NCI-H2107 treated with DMSO at 0.1 percent for 48 hours (cell line): ENCODE data around the gene PAGR1.

ENCODE experiments used
- DNase-seq: peaks from one replicate; lab custom pipeline; 2025; ENCODE audit not compliant: unreplicated experiment; lab: John Stamatoyannopoulos, UW

The PAGR1 gene

DNA sequence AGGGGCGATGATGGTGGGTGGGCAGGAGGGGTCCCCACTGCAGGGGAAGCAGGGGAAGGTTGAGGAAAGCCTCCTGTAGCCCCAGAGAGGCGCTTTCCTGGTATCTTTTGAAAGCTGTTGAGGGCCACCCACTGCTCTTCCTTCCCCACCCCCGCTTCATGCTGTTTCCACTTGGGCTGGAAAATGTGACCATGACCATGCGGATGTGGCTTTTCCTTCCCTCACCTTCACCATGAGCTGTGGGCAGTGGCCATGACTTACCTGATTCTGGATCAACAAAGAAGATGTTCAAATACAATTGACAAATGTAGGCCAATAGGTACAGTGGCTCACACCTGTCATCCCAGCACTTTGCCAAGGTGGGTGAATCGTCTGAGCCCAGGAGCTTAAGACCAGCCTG lies 18.1 kb downstream of the PAGR1 start:
- no peak for DNase-seq

DNA sequence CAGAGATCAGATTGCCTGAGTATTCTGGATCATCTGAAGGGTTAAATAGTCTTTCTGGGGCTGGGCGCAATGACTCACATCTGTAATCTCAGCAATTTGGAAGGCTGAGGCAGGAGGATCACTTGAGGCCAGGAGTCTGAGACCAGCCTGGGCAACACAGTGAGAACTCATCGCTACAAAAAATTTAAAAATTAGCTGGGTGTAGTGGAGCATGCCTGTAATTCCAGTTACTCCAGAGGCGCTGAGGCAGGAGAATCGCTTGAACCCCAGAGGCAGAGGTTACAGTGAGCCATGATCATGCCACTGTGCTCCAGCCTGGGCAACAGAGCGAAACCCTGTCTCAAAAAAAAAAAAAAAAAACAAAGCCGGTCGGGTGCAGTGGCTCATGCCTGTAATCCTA lies 20.0 kb downstream of the PAGR1 start:
- no peak for DNase-seq

DNA sequence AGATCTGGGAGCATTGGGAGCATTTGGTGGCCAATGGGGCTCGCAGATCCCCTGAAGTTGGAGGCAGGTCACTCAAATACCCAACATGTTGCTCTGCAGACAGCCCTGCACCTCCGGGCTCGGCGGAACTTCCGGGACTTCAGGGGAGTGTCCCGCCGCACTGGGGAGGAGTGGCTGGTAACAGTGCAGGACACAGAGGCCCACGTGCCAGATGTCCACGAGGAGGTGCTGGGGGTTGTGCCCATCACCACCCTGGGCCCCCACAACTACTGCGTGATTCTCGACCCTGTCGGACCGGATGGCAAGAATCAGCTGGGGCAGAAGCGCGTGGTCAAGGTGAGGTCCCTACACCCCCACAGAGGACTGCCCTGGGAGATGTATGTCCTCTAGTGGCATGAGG lies 20.7 kb downstream of the PAGR1 start:
- no peak for DNase-seq

DNA sequence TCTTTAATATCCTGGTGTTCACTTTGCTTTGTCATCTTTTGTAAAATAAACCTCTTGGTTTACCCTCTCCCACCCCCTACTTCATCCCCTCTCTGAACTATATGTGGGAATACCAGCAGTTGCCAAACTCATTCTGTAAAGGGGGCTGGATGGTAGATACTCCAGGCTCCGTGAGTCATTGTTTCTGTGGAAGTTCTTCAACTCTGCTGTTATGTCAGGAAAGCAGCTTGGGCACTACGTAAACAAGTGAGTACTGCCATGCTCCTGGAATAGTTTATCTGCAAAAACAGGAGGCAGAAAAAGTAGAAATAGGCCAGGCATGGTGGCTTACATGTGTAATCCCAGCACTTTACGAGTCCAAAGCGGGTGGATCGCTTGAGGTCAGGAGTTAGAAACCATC lies 21.9 kb downstream of the PAGR1 start:
- no peak for DNase-seq

DNA sequence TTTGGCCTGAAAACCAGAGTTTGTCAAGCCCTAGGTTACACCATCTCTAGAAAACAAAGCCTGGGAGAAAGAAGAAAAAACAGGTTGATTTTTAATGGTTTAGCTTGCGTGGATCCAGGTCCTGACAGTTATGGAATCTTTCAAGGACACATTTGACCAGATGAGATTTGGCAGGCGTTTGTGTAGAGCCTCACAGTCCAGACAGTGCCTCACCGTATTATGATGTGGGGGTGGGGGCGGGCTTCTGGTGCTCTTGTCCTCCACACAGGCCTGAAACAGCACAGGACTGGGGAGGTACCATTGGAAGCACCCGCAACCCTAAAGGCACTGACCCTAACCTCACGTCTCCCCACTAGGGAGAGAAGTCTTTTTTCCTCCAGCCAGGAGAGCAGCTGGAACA lies 23.9 kb downstream of the PAGR1 start:
- no peak for DNase-seq

DNA sequence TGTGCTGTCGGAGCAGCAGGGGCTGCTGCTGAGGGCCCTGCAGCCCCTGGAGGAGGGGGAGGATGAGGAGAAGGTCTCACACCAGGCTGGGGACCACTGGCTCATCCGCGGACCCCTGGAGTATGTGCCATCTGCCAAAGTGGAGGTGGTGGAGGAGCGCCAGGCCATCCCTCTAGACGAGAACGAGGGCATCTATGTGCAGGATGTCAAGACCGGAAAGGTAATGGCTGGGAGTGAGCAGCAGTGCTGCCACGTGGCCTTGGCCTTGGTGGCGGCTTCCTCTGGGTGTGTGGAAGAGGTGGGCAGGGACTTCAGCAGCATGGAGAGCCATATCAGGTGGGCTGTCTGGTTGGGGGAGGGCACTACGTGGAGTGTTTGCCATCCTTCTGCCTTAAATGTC lies 24.3 kb downstream of the PAGR1 start:
- DNase-seq = no peak

DNA sequence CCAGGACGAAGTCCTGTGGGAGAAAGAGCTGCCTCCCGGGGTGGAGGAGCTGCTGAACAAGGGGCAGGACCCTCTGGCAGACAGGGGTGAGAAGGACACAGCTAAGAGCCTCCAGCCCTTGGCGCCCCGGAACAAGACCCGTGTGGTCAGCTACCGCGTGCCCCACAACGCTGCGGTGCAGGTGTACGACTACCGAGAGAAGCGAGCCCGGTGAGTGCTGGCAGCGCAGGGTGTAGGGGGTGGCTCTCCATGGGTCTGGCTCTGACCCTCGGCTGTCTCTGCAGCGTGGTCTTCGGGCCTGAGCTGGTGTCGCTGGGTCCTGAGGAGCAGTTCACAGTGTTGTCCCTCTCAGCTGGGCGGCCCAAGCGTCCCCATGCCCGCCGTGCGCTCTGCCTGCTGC lies 25.7 kb downstream of the PAGR1 start:
- DNase-seq = no peak

DNA sequence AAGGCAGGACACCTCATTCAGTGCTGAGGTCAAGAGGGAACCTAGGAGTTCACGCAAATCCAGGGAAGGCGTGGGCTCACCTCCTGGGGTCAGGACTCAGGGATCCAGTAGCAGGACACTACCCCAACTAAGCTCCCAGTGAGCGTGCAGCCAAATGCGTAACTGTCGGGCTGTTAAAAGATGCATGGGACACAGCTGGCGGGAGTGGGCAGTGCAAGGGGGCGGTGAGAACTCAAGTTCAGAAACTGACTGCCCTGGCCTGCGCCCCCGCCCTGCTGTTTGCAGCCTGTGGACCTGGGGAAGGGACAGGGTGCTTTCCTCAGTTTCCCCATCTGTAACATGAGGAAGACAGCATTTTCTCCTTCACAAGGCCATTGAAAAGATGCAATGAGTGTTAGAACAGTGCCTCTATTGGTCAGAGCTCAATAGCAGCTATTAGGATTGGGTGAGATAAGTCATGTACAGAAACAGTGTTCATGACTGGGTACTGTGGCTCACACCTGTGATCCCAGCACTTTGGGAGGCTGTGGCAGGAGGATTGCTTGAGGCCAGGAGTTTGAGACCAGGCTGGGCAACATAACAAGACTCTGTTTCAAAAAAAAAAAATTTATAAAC lies 26.9 kb downstream of the PAGR1 start:
- DNase-seq = no peak

DNA sequence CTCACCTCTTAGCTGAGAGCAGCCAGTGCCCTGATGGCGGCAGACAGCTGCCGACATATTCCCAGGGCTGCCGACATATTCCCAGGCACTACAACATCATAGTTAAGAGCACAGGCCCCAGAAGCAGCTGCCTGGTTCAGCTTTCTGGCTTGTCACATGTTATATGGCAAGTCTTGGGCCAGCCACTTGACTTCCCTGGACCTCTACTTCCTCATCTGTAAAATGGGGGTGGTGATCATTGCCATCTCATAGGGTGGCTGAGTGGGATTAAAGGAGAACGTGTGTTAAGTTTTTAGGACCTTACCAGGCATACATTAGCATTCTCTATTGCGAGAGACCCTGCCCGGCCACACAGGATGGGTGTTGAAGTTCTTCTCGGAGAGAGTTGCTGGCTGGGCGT lies 28.0 kb downstream of the PAGR1 start:
- DNase-seq = no peak

DNA sequence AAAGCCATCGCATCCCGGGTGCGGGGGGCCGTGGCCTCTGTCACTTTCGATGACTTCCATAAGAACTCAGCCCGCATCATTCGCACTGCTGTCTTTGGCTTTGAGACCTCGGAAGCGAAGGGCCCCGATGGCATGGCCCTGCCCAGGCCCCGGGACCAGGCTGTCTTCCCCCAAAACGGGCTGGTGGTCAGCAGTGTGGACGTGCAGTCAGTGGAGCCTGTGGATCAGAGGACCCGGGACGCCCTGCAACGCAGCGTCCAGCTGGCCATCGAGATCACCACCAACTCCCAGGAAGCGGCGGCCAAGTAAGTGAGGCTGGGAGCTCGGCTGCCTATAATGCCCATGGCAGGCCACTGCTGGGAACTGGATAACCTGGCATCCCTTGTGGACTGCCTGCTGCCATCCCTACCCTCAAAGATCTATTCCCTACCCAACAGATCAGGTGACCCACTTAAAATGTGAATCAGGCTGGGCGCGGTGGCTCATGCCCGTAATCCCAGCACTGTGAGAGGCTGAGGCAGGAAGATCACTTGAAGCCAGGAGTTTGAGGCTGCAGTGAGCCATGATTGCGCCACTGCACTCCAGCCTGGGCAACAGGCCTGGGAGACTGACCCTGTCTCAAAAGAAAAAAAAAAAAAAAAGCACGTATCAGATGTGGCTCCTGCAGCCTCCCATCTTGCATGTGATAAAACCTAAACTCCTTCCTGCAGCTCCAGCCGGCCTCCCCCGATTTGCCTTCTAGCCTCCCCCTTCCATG lies 28.8 kb downstream of the PAGR1 start:
- peak; percentile 8 for DNase-seq

DNA sequence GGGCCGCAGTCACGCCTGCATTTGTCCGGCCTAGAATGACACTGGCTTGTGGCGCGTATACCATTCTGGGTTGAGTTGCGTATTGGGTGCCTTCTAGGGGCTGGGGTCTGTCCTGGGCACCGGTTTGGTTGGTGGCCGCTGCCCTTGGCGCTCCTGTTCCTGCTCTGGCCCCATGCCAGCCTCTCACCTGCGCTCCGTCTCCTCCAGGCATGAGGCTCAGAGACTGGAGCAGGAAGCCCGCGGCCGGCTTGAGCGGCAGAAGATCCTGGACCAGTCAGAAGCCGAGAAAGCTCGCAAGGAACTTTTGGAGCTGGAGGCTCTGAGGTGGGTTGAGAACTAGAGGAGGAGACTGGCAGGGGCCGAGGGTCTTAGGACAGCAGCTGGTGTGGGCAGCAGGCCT lies 29.7 kb downstream of the PAGR1 start:
- no peak for DNase-seq

DNA sequence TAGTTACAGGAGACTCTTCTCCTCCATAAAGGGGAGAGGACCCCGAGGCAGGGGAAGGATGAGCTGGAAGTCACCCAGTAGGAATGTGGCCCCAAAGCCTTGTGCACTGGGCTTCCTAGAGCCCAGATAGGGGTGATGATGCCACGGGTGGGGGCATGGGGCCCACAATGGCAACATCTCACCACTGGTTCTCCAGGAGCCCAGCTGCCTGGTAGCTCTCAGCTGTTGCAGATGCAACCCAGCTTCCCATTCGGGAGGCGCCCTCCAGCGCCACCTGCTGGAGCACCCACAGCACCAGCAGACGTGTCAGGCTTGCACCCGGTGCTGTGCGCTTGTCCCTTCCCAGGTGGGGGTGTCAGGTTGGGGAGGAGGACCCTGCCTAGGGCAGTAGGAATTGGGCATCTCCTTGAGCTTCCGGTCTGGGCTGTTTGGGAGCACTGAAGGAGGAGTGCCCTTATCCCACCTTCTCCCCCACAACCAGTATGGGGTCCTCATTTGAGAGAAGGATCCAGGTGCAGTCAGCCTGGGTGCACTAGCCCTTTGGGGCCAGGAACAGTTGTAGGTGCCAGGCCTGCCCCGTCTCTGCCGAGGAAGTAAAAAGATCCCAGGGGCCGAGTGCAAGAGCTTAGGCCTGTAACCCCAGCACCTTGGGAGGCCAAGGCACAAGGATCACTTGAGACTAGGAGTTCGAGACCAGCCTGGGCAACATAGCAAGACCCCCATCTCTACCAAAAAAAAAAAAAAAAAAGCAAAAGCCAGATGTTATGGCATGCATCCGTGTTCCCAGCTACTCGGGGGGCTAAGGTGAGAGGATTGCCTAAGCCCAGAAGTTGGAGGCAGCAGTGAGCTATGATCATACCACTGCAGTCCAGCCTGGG lies 32.7 kb downstream of the PAGR1 start:
- peak; percentile 32 for DNase-seq

DNA sequence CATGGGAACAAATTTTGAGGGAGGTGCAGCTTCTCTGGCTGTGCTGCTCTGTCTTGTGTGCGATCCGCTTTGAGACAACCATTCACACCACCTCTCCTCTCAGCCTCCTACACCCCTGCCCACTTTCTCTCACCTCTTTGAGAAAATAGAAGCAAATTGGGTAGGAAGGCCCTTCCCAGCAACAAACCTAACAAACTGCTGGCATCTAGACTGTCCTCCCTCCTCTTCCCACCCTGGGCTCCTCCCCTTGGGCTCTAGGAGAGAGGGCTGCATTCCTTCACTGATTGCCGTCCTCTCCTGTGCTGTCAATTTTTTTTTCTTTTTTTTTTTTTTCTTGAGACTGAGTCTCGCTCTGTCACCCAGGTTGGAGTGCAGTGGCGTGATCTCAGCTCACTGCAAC lies 33.6 kb downstream of the PAGR1 start:
- no peak for DNase-seq

DNA sequence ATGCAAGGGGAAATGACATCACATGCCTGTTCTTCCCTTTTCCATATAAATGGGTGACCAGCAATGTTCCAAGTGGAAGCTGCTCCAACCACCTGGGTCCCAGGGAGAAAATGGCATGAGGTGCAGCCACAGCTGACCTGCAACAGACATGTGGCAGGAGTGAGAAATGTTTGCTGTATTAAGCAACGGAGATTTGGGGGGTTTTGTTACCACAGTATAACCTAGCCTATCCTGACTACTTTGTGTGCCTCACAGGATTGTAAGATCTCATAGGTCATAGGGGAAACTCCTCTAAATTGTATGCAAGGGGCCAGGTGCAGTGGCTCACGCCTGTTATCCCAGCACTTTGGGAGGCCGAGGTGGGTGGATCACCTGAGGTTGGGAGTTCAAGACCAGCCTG lies 35.0 kb downstream of the PAGR1 start:
- DNase-seq = no peak

DNA sequence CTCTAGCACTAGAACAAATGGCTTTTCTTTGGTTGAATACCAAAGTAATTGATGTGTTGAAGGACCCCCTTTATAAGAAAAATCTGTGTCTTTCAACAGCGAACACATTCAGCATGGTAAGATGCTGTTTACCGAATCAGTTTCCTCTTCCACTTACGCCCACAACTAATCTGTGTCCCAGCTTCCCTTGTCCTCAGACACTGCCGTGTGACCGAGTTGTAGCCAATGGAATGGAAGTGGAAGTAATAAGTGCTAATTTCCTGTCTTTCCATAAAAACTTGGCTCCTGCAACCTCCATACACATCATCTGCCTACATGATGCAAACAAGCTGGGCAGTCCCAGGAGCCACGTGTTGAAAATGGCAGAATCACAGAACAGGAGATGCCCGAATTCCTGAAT lies 36.7 kb downstream of the PAGR1 start:
- DNase-seq = no peak

DNA sequence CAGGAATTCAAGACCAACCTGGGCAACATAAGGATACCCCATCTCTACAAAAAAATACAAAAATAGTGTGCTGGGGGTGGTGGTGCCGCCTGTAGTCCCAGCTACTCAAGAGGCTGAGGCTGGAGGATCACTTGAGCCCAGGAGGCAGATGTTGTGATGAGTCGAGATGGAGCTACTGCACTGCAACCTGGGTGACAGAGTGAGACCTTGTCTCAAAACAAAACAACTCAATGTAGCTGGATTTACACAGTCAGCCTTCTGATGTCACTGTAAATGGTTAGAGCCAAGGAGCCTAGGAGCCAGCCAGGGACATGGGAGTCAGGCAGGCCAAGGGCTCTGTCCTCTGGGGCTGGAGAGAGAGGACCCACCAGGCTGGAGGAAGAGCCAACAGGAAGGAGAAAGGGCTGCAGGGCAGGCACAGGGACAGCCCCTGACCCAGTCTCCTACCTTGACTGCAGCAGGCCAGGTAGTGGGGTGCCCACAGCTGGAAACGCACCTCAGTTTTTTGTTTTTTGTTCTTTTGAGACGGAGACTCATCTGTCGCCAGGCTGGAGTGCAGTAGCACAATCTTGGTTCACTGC lies 38.7 kb downstream of the PAGR1 start:
- DNase-seq = no peak

DNA sequence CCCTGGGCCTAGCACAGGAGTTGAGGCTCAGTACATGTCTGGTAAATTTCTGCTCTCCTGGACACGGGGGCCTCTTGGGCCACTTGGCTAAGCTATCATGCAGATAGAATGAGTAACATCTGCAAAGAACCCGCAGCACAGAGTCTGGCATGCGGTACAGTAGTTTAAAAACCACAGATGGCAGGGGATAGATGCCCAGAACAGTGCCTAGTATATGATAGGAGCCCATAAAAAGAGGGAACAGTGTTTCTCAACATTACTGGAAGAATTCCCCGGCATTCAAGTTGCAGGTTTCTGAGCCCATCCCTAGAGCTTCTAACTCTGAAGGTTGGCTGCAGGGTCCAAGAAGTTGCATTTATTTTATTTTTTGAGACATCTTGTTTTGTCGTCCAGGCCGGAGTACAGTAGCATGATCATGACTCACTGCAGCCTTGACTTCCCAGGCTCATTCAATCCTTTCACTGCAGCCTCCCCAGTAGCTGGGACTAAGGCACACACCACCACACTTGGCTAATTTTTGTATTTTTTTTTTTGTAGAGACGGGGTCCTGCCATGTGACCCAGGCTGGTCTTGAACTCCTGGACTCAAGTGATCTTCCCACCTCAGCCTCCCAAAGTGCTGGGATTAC lies 41.3 kb downstream of the PAGR1 start:
- no peak for DNase-seq

DNA sequence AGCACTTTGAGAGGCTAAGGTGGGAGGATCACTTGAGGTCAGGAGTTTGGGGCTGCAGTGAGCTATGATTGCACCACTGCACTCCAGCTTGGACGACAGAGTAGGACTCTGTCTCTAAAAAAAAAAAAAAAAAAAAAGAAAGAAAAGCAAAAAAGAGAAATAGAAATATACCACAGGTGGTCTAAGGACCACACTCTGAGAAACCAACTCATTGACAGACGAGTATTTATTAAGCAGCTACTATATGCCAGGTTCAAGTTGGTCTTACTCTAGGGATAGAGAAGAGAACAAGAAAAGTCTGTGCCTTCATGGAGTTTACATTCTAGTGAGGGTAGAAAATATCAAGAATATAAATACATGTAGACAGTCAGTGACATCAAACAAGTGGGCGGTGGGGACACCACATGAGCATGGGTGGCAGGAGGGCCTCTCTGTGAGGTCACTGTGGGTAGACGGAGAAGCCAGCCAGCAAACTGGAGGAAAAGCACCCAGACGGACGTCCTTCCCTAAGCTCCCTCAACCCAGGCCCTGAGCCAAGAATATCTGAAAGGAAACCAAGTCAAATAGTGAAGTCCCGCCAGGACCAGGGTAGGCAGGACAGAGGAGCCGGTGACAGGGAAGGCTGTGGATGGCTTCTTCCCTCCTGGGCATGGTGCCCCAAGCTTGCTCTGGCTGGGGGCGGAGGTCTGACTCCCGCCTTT lies 42.3 kb downstream of the PAGR1 start:
- DNase-seq = no peak

DNA sequence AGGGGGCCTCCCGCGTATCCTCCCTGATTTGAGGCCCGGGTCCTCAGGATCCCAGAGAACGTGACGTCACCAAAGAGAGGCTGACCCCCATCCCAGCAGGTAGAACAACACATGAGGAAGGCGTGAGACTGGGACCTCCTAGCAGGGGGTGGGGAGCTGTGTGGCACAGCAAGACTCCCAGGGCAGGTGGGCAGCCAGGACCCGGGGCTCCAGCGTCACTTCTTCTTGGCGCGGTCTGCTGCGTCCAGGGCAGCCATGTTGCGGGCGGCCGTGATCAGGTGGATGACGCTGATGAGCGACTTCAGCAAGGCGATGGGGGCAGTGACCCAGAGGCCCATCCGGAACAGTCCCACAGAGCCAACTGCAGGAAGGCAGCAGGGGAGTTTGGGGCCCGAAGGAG lies 43.0 kb downstream of the PAGR1 start:
- DNase-seq = no peak

DNA sequence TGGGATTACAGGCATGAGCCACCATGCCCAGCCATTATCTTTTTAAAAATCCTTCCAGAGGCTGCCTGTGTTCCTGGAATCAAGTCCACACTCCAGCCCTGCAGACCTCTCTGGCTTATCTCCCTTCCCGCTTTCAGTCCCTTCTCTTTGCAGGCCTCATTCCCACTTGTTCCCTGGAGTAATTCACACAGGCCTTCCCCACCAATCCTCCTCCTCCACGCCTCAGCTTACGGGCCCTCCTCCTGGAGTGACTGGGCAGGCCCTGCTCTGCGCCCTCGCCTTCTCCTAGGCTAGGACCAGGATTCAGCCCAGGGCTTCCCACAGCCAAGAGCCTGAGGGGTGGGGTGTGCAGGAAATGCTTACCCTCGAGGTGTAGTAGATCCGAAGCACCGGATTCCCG lies 44.3 kb downstream of the PAGR1 start:
- no peak for DNase-seq
